Amniotic stem cell (primary cell): ENCODE measurements around the gene NUP98.

Experiments
- DNase-seq: peaks from one replicate; lab custom pipeline; 2025; lab: John Stamatoyannopoulos, UW

Gene NUP98

DNA sequence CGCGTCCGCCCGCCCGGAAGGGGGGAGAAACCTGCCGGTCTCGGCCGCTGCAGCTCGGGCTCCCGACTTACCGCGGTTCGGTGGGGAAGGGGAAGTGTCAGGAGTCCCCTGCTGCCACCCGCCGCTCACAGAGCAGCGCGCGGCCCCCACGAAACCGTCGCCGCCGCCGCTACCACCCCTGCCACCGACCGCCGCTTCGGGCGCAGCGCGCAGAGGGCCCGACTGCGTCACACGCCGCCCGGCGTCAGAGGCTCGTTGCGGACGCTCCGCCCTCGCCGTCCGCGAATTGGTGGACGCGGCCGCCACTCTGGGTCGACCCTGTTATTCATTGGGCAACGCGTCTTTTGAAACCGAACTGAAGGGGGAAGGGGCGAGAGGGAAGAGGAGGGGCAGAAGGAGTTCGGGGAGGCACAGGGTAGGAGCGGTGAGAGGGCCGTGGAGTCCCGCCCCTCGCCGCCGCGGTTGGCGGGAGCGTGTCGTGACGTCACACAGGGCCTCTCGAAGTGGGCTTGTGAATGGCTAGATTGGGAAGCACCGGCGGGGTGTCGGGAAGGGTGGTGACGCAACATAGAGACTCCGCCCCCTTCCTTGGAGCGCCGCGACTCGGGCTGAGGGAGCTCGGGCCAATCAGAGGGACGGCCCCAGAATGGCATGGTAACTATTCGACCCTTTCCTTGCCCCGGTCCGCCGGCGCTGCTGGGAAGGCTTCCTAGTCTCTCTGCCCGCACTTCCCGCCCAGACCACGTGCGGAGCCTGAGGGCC, at the start of gene NUP98:
Gene NUP98 (minus strand): TSS at position 226 of the 762 bp plus-strand sequence. CDS start 15,437 bp downstream, outside the sequence.
- peak; percentile 98 for DNase-seq

GRCh38 chr11:3845670-3846069, 48.3 kb upstream of the NUP98 start:
- DNase-seq = no peak

DNA sequence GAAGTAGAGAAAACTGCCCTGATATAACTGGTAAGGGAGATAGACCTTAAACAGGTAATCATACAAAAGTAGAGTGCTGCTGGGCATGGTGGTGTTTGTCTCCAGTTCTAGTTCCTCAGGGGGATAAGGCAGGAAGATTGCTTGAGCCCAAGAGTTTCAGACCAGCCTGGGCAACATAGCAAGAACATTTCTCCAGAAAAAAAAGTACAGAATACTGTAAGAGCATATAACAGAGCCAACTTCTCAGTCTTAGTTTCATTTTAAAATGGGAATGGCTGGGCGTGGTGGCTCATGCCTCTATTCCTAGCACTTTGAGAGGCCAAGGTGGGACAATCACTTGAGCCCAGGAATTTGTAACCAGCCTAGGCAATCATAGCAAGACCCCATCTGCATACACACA, 47.9 kb upstream of the NUP98 start:
- DNase-seq = no peak

DNA sequence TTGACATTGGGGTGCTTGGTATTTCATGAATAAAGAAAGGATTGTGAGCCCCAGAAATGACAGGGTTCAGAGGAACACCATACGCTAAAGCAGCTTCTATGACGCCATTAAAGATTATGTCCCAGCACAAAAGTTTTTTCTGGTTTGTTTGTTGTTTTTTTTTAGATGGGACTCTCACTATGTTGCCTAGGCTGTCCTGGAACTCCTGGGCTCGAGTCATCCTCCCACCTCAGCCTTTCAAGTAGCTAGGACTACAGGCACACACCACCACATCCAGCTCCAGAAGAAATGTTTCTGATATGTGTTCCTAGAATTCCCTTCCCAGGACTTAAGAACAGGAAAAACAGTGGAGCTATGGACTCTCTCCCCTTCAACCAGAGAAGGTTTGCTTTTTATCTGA, 46.0 kb upstream of the NUP98 start:
- no peak for DNase-seq

- peak; percentile 64 for DNase-seq
Observed at GRCh38 chr11:3841426-3842350, 44.3 kb upstream of the NUP98 start.

DNA sequence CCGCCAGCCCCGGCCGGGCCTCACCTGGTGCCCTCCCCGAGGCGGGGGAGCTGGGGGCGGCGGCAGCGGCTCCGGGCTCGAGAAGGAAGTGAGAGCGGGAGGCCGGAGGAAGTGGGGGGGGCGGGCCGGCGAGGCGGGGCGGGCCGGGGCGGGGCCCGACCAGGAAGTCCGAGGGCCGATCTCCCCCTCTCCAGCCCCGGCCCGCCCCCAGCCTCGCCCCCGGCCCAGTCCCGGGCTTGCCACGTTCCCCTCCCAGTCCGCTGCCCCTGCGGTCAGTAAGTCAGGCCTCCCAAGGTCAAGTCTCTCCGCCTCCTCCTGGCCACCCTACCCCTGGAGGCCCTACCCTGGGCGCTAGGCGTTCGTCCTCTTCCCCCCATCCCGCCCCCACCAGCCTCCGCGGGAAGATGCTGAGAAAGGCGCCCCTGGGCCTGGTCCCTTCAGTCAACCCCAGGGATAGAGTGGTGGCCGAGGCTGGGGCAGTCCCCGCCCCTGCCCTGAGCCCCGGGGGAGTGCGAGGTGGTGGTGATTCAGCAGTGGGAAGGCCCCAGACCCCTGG, 43.6 kb upstream of the NUP98 start, which contains the start of gene RHOG:
Gene RHOG (minus strand): TSS at position 90 of the 556 bp plus-strand sequence. CDS start 12,821 bp downstream, outside the sequence.
- peak; percentile 65 for DNase-seq

DNA sequence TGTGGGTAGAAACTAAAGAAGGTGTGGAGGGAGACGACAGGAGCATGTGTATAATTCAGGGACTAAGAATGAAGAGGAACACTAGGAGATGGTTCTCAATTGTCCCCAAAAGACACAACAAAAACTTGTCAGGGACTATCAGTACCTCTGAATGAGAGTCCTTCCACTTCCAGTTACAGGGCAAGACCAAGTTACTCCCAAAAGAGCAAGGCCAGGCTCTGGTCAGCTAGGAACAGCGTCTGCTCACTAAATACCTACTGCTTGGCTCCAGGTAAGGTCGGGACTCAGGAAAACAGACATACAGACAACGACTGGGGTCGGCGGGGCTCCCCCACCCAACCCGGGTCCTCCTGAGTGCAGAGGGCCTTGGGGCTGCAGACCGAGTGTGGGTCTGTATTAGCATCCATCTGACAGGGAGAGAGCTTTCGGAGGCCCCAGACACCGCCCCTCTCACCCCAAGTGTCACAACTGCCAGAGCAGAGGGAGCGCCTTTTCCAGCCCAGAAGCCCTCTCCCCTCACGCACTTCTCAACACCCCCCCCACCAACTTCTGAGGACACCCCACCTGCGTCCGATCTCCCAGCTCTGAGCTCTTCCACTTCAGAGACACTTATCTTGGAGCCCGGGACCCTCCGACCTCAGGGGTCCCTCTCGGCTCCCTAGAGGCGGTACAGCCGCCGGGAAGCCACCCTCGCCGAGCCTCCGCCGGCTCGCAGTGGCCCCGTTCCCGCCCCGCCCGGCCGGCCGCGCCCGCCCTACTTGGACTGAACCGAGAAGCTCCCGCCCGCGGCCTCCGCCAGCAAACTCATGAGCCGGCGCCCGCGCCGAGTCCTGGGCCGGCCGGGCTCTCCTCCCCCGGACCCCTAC, 42.9 kb upstream of the NUP98 start:
- no peak for DNase-seq

GRCh38 chr11:3838504-3838903, 41.1 kb upstream of the NUP98 start:
- no peak for DNase-seq

- DNase-seq = no peak
Observed at GRCh38 chr11:3837793-3838192, 40.4 kb upstream of the NUP98 start.

- no peak for DNase-seq
Observed at GRCh38 chr11:3836903-3837302, 39.5 kb upstream of the NUP98 start.

DNA sequence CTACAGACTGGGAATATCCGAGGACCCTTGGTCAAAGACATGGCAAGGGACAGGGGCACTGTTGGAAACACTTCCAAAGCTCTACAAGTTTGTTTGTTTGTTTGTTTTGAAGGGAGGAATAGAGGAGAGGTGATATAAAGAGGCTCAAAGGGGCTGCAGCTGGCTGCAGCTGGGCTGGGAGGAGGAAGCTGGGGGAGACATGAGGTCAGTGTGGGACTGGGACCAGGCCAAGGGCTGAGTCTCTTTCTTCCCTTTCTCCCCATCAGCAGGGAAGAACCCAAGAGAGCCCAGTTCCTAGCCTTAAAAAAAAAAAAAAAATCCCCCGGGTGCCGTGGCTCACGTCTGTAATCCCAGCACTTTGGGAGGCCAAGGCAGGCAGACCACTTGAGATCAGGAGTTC, 38.4 kb upstream of the NUP98 start:
- no peak for DNase-seq

- DNase-seq = no peak
Observed at GRCh38 chr11:3834664-3835461, 37.5 kb upstream of the NUP98 start.

GRCh38 chr11:3834349-3834663, 37.0 kb upstream of the NUP98 start:
- DNase-seq = no peak

DNA sequence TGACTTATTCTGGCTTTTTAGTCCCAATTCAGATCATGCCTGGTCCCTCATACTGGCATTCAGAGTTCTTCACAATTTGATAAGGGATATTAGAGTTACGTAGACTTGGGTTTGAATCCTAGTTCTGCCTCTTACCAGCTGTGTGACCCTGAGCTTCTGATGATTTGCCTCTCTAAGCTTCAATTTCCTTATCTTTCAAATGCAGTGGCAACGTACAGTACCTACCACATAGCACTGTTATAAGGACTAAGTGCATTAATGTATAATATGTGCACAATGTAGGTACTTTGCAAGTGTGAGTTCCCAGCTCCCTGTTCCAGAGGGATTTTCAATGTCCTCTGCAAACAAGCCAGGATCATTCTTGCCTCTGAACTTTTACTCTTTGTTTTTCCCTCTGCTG, 36.1 kb upstream of the NUP98 start:
- no peak for DNase-seq

GRCh38 chr11:3832816-3833215, 35.5 kb upstream of the NUP98 start:
- DNase-seq = no peak

GRCh38 chr11:3831378-3832239, 34.3 kb upstream of the NUP98 start:
- DNase-seq = no peak

DNA sequence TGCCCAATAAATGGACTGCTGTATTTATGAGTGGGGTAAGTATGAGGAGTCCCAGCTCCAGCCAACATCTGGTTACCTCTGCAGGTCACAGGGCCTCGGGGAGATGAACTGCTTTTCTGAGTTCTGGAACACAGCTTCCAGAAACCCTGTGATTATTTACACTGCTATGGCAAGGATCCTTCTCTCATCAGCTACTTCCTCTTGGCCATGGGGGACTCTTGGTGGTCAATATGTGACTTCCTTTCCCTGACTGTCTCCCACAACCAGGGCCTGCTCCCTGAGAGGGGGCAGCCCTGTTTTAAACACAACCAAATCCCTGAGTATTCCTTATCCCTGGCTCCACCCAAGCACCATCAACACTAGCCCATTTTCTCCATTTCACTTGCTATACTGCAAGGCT, 33.4 kb upstream of the NUP98 start:
- DNase-seq = no peak

- no peak for DNase-seq
Observed at GRCh38 chr11:3830088-3830487, 32.7 kb upstream of the NUP98 start.

- DNase-seq = no peak
Observed at GRCh38 chr11:3827434-3828186, 30.3 kb upstream of the NUP98 start.
